ENCODE data around the gene YY1.
A peak's percentile ranks its signal among the peaks of the same experiment; 100 is the strongest.
"Not testable (repeated sequence)": the region's sequence is repeated elsewhere in the genome, so short reads cannot be mapped to it uniquely, and the experiment has no call there.

Gene YY1

DNA sequence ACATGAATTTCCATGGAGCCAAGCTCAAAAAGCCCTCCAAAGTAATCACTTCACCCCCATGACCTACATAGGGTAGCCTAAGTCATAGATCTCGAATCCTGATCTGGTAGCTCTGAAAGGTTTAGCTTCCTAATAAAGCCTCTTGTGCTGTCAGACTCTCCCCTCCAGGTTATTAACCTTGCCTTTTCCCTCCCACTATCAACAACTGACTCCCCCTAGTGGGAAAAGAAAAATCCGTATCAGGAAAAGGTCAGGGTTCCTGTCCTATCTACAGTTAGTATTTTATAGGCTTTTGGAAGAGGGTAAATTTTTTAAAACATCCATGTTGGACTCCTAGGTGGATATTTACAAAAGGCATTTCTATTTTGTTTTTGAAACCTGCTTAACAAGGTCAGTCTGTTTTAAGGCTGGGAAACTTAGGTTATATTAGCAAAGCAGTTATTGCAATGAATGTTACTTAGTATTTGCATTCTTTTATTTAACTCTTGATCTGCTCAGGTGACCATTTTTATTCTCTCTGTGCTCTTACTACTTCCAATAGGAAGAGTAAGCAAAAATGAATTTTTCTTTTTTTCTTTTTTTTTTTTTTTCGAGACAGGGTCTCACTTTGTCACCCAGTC lies 8.0 kb downstream of the YY1 start:
- DNase-seq, result peak in 2 of 6 experiments; percentile 27 to 31

DNA sequence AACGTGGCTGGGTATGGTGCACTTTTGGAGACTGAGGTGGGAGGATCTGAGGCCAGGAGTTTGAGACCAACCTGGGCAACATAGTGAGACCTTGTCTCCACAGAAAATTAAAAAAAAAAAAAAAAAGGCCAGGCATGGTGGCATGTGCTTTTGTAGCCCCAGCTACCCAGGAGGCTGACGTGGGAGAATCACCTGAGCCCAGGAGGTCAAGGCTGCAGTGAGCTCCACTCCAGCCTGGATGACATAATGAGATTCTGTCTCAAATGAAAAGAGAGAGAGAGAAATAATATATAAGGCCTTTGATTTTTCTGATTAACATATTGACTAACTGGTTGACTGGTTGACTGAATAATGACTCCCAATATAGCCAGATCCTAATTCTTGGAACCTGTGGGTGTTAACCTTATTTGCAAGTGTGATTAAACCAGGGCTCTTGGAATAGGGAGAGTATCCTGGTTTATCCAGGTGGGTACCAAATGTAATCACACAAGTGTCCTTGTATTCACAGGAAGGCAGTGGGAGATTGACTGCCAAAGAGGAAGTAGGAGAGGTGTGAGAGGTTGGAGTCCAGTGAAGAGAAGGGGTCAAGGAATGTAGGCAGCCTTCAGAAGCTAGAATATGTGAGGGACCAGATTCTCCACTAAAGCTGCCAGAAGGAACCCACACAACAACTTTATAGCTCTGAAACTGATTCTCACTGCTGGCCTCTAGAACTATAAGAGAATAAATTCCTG lies 12.0 kb downstream of the YY1 start:
- no peak for DNase-seq

DNA sequence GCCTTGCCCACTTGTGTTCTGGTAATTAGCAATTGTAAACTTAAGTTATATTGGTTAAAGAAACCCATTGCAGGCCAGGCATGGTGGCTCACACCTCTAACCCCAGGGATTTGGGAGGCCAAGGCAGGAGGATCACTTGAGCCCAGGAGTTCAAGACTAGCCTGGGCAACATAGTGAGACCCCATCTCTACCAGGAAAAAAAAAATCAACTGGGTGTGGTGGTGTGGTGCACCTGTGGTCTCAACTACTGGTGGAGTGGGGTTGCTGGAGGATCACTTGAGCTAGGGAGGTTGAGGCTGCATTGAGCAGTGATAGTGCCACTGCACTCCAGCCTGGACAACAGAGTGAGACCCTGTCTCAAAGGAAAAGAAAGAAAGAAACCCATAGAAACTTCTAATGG lies 13.7 kb downstream of the YY1 start:
- DNase-seq, result no peak

DNA sequence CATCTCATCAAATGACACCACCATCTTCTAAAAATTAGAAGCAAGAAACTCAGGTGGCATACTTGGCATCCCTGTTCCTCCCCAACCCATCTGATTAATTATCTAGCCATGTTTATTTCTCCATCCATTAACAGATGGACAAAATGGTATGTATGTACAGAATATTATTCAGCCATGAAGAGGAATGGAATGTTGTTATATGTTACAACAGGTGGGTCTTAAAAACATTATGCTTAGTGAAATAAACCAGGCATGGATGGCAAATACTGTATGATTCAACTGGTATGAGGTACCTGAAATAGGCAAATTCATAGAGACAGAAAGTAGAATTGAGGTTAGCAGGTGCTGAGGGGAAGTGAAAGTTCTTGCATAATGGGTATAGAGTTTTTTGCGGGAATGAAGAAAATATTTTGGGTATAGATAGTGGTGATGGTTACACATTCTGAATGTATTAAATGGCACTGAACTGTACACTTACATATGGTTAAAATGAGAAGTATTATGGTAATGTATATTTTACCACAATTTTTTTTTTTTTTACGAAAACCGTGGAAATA lies 17.5 kb downstream of the YY1 start:
- DNase-seq, result no peak

DNA sequence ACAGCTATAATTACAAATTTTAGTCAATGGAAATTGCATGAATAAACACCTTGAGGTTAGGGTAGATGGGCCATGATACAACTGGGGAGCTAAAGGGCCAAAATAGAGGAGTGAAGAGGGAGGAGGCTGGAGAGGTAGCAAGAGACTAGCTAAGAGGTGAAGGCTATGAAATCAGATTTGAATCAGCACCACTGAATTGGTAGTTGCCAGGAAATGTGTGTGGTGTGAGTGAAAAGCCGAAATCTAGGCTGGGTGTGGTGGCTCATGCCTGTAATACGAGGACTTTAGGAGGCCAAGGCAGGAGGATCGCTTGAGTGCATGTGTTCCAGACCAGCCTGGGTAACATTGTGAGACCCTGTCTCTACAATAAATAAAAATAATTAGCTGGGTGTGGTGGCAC lies 22.7 kb downstream of the YY1 start:
- DNase-seq, result no peak

DNA sequence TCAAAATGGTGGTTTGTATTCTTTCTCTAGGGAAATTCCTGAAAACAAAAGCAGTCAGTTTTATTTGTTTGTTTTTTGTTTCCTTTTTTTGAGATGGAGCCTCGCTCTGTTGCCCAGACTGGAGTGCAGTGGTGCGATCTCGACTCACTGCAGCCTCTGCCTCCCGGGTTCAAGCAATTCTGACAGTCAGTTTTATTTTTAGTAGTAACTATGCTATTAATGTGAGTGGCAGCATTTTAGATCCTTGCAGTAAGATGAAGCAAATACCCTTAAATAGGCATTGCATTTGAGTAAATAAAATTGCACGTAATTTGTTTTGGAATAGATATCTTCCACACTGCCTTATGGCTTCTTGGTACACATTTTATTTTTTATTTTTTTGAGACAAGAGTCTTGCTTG lies 23.6 kb downstream of the YY1 start:
- DNase-seq, result no peak

DNA sequence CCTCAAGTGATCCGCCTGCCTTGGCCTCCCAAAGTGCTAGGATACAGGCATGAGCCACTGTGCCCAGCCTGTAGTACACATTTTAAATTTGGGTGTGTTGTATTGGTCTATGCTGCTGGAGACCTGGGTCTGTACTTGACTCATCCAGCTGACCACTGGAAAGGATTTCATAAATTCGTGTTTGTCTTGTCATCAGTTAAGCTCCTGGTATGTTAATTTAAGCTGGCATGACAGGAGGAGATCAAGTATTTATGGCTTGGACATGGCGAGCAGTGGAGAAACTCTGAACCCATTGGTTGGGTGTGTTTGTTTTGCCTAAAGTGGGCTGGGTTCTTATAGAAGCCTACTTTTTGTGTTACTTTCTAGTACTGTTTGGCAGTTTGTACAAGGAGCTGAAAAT lies 24.2 kb downstream of the YY1 start:
- no peak for DNase-seq

DNA sequence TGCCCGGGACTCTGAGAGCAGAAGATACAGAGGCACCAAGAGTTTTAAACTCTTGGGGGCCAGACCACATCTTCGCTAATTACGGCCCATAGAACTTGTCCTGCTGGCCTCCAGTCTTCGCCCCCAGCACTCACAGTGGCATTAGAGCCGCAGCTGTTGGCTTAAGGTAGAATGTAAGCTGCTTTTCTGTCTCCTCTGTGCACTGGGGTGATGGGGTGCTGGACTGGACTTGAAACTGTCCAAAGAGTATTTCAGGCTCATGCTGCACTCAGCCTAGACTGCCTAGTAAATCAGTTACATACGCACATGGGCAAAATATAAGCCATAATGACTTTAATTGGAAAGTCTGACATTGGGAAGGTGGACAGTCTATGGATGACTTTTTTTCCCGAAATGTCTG lies 29.0 kb downstream of the YY1 start:
- no peak for DNase-seq

DNA sequence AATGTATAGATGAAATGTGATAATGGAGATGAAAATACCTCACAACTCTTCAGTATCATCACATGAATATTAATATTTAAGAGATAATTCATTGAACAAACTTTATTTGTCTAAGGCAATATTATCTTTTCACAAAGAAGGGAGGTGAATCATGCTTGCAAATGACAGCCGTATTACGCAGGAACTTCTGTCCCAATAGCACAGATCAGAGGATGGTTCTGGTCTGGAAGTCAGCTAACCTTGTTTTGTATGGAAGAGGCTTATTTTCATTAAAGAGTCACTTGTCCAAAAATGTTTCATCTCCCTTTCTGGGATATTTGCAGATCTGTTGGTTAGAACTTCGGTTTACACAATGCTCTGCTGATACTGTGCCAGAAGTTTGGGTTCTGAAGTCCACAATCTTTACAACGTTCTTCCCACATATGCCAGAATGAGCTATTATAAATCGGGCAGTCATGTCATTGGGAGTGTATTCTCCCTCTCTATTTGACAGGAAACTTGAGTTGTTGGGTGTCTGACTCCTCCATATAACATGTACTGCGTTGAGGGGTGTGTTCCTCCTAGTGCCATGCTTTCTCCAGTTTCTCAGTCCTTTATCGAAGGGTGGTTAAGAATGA lies 29.8 kb downstream of the YY1 start:
- DNase-seq, result no peak

DNA sequence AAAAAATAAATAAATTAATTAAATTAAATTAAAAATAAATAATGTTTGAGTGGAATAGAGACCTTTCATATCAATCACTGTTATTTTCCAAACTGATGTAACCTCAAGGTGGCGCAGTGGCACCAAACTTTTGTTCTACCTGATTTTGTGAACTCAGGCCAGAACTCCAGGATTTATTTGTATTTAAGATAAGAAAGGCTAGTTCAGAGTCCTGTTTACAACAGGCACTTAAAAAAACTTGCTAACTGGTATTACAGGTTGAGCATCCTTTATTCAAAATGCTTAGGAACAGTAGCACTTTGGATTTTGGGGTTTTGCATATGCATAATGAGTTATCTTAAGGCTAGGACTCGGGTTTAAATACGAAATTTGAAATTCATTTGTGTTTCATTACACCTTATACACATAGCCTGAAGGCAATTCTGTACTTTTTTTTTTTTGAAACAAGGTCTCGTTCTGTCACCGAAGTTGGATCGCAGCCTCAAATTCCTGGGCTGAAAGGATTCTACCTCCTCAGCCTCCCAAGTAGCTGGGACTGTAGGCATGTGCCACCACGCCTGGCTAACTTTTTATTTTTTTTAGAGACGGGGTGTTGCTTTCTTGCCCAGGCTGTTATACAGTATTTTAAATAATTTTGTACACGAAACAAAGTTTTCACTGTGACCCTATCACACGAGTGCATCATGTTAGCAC lies 32.4 kb downstream of the YY1 start:
- peak in 3 of 6 experiments; percentile 6 to 10 (median 6) for DNase-seq

DNA sequence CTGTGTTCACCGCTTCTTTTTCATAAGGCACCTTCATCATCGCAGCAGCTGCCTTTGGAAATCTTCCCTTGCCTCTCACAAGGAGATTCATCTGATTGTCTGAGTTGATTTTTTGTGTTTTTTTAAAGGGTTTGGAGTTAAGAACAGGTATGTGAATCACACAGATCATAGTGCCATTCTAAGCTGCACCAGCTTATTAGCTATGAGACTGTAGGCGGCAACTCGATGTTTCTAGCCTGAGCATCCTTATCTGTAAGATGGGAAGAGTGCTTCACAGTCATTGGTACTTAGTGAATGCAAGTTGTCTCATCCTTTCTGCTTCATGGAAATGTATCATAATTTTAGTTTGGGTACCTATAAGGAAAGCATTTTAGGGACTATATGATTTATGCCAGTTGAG lies 35.3 kb downstream of the YY1 start:
- DNase-seq, result no peak

DNA sequence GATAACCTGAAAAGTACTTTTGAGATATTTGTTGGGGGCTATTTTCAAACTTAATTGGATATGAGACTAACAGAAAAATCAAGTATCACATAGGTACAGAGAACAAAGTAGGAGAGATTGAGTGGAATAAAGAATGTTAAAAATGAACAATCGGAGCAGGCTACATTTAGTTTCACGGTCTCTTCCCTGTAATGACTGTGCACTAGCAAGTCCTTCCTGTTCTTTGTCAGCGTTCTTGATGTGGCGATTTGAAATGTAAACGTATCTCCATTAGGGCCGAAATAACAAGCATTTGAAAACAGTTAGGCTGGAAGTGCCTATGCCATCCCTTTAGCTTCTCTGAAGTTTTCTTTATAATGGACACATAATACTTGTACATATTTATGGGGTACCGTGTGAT lies 36.3 kb downstream of the YY1 start:
- no peak for DNase-seq

DNA sequence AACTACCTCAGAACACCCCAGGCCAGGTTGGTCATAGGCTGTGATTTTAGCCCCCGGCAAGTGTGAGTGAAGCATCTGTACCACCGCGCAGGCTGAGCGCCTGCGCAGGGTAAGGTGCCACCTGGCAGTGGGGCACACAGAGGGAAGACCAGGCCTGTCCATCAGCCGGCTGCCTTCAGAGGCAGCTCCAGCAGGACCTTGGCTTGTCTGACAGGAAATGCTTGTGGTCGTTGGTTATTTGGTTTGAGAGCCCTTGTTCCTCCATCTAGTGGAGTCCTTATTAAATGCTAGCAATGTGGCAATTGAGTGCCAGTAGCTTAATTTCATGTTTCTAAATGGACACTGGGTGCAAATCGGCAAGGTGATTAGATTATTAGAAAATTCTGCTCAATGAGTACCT lies 39.8 kb downstream of the YY1 start:
- no peak for DNase-seq

DNA sequence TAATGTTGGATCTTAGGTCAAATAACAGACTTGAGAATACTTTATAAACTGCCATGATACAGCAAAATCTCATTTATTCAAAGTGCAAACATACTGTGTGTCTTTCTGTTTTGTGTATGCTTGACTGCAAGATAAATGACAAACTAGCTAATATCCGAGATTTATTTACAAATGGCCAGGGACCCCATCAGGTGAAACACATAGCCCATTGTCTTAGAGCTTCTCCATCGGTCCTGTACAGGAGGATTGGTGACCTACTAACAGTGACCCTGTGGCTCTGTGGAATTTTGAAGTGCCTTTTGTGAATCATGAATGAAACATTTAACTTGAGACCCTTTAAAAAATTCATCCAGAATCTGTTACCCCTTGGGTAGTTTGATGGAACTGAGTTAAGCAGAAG lies 40.2 kb downstream of the YY1 start:
- no peak for DNase-seq

DNA sequence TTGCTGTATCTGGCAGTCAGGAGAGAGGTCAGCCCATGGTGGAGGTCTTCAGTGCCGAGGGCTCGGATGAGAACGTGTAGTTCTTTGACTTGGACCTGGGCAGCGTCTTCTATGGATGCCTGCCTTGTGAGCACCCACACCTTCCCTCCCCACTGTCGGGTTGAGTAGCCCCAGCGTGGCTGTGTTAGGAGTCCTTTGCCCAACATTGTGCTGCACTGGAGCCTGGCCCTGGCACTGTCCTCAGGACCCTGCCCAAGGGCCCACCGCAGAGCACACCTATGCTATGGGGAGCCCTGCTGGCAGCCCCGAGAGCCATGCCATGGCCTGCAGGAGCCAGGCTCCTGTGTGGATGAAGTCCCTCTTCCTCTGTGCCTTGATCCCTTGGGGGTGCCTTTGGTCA lies 40.6 kb downstream of the YY1 start:
- DNase-seq, result no peak

DNA sequence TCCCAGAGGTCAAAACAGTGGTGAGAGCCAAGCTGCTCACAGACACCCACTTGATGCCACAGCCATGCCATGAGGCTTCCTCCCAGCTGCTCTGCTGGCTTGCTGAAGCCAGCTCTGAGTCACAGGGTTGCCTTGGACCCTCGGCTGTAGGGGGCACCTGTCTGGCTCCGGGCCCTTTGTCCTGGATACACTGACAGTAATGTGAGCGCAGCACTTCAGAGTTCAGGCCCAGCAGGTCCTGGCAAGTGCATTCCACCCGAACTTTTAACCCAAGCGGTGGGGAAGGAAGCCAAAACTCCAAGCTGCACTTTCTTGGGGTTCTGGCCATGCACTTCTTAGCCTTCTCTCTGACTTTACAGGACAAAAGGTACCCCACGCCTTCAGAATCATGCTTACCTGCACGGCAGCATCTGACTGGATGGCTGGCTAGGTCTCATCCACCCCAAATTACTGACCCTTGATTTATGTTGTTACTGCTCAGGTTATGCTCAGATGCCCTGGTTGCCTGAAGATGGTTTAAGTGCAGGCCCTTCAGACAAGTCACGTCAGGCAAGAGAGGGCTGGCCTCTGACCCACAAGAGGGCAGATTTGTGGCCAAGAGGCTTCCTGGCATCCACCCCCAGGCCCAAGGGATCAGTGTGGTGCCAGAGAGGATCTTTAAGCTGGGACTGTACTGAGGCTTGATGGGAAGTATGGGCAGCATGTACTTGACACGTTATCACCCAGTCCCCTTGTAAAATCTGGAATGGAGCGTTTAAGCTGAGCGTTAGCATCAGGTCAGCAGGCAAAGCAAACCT lies 42.5 kb downstream of the YY1 start:
- DNase-seq, result no peak

DNA sequence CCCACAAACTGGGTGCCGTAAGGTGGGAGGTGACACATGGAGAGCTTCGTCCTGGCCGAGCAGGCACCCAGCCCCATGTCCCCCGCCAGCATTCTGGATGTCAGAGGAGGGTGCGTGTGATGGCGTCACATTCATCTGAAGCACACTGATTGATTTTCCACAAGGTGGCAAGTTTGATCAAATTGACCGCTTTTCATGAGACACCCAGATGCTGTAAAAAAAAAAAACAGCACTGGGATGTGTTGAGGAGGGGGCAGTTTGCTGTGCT lies 43.1 kb downstream of the YY1 start:
- DNase-seq, result no peak

DNA sequence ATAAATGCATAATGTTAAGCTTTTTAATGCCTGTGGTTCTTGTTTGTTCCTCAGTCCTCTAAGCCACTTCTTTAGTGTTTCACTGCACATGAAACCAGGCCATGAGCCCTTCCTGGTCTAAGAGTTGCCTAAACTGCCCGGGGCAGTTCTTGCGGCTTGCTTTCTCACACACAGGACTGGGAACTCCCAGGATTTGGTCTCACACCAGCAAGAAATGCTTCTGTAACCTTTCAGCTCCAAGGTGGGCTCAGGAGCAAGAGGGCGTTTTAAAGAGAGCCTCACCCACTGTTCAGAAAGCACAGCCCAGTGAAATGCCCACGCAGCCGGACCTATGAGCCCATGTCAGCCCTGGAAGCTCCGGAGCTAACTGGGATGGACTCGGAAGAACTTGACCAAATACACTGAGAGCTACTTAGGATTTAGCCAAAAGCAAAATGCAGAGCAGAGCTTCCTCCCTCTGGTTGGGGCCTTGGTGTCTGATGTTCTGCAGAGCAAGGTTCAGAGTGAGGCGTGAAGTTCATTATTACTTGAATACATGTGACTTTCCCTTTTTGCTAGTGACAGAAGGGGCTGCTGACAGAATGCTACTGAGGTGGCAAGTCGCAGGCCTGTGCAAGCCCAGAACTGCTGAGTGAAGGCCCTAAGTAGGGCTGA lies 43.9 kb downstream of the YY1 start:
- DNase-seq, result no peak

DNA sequence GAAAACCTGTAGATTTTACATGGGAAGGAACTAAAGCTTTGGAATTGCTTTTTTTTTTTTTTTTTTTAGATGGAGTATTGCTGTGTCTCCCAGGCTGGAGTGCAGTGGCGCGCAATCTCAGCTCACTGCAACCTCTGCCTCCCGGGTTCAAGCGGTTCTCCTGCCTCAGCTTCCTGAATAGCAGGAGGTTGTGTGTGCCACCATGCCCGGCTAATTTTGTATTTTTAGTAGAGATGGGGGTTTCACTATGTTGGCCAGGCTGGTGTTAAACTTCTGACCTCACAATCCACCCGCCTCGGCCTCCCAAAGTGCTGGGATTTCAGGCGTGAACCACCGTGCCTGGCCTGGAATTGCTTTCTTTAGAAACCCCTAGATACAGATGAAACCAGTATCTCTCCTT lies 44.5 kb downstream of the YY1 start:
- DNase-seq, result not testable (repeated sequence)

DNA sequence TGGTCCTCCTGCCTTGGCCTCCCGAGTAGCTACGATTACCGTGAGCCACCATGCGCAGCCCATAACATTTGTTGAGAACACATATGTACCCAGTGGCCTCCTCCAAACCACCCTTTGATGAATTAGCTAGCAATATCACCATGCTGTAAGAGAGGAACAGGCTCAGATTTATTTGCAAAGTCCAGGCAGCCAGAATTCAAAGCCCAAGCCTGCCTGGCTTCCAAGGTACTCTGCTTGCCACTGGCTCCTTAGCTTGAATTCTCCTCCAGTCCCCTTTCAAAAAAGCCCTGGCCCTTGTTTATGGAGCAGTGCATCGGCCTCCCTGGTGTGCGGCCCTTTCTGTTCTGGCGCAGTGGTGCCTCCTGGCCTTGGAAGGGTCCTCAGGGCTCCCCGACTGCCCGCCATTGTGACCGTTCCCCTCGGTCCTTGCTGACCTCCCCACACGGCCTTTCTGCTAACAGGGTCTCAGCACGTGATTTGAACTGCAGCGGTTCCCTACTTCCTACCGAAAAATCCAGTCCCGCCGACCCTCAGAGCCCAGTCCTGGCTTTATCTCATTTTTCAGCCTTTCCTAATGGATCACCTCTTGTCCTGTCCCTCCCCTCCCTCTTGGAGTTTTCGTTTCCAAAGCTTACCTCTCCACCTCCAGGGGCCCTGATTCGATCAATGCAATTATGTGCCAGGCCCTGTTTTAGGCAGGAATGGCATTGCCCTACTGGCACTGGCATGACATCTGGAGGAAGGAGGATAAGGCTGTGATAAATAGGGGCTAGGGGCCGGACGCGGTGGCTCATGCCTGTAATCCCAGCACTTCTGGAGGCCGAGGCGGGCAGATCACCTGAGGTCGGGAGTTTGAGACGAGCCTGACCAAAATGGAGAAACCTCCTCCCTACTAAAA lies 45.3 kb downstream of the YY1 start:
- DNase-seq, result no peak
